Measurements from ENCODE around the gene PLXNA4. TPM values are rescaled to one million over a fixed set of nuclear protein-coding genes. Genes with fewer than 3 reads are reported as not detected.

Gene PLXNA4
- total and polyA plus RNA-seq, 2 experiments from 2014 or later, result 1.9 to 4.8 TPM

GRCh38 chr7:132337450-132338080 is 238.7 kb downstream of the PLXNA4 start:
- no peak overlapping the region for H3K27ac ChIP-seq
- no peak for DNase-seq (ENCODE audit: low spot score)
- no peaks in the 10 kb centered on the region for H3K79me2 ChIP-seq
- H2AFZ ChIP-seq, result no peak overlapping the region
- 81% methylated on average over 4 of the region's 4 CpGs for WGBS (ENCODE audit: low lambda C conversion rate, missing lambda C conversion rate)
- no peaks in the 10 kb centered on the region for H3K9me2 ChIP-seq (replicated peaks; ENCODE audit: insufficient read depth)
- H3K4me2 ChIP-seq, result no peak overlapping the region
- no peaks in the 10 kb centered on the region for H3K4me1 ChIP-seq (ENCODE audit: insufficient read depth)
- TF ChIP-seq EZH2phosphoT487 (IDR thresholded peaks at IDR 0.05; ENCODE audit: low read depth, severe bottlenecking, unreplicated experiment), result no peak
- TF ChIP-seq CTCF (IDR thresholded peaks at IDR 0.05; ENCODE audit: poor library complexity), result no peak
- TF ChIP-seq EZH2 (IDR thresholded peaks at IDR 0.05; ENCODE audit: borderline replicate concordance), result no peak
- H3K36me3 ChIP-seq (replicated peaks; ENCODE audit: insufficient read depth, low read depth), result no peaks in the 10 kb centered on the region
- H3K4me3 ChIP-seq, result no peak overlapping the region
- H3K9me3 ChIP-seq (ENCODE audit: low read depth), result no peaks in the 10 kb centered on the region
- no peaks in the 10 kb centered on the region for H4K20me1 ChIP-seq (ENCODE audit: insufficient read depth, poor library complexity, severe bottlenecking)
- H3K27me3 ChIP-seq, result no peaks in the 10 kb centered on the region

GRCh38 chr7:132336797-132337196 is 239.5 kb downstream of the PLXNA4 start:
- Histone ChIP-seq H3K27ac (no peak overlapping the region), H3K36me3 (replicated peaks; ENCODE audit: insufficient read depth, low read depth) (no peaks in the 10 kb centered on the region), H3K79me2 (no peaks in the 10 kb centered on the region), H3K27me3 (no peaks in the 10 kb centered on the region), H4K20me1 (ENCODE audit: insufficient read depth, poor library complexity, severe bottlenecking) (no peaks in the 10 kb centered on the region), H3K4me1 (ENCODE audit: insufficient read depth) (no peaks in the 10 kb centered on the region), H2AFZ (no peak overlapping the region), H3K9me3 (ENCODE audit: low read depth) (no peaks in the 10 kb centered on the region), H3K9me2 (replicated peaks; ENCODE audit: insufficient read depth) (no peaks in the 10 kb centered on the region), H3K4me2 (no peak overlapping the region), H3K4me3 (no peak overlapping the region)
- TF ChIP-seq EZH2 (IDR thresholded peaks at IDR 0.05; ENCODE audit: borderline replicate concordance) (no peak), CTCF (IDR thresholded peaks at IDR 0.05; ENCODE audit: poor library complexity) (no peak), EZH2phosphoT487 (IDR thresholded peaks at IDR 0.05; ENCODE audit: low read depth, severe bottlenecking, unreplicated experiment) (no peak)
- 76% methylated on average over 5 of the region's 5 CpGs for WGBS (ENCODE audit: low lambda C conversion rate, missing lambda C conversion rate)
- peak; percentile 21 for DNase-seq (ENCODE audit: low spot score)

GRCh38 chr7:132333301-132333700 is 243.0 kb downstream of the PLXNA4 start:
- H3K4me1 ChIP-seq (ENCODE audit: insufficient read depth), result no peaks in the 10 kb centered on the region
- H2AFZ ChIP-seq, result no peak overlapping the region
- no peaks in the 10 kb centered on the region for H3K9me2 ChIP-seq (replicated peaks; ENCODE audit: insufficient read depth)
- no peak overlapping the region for H3K4me3 ChIP-seq
- no peaks in the 10 kb centered on the region for H3K9me3 ChIP-seq (ENCODE audit: low read depth)
- H3K27ac ChIP-seq, result no peak overlapping the region
- no peak for DNase-seq (ENCODE audit: low spot score)
- 78% methylated on average over 2 of the region's 2 CpGs for WGBS (ENCODE audit: low lambda C conversion rate, missing lambda C conversion rate)
- H3K4me2 ChIP-seq, result no peak overlapping the region
- TF ChIP-seq EZH2 (IDR thresholded peaks at IDR 0.05; ENCODE audit: borderline replicate concordance) (no peak), CTCF (IDR thresholded peaks at IDR 0.05; ENCODE audit: poor library complexity) (no peak), EZH2phosphoT487 (IDR thresholded peaks at IDR 0.05; ENCODE audit: low read depth, severe bottlenecking, unreplicated experiment) (no peak)
- H3K79me2 ChIP-seq, result no peaks in the 10 kb centered on the region
- no peaks in the 10 kb centered on the region for H4K20me1 ChIP-seq (ENCODE audit: insufficient read depth, poor library complexity, severe bottlenecking)
- no peaks in the 10 kb centered on the region for H3K27me3 ChIP-seq
- H3K36me3 ChIP-seq (replicated peaks; ENCODE audit: insufficient read depth, low read depth), result no peaks in the 10 kb centered on the region

All from hepatocyte (in vitro differentiated cells).